SU-DHL-6 (cell line): ENCODE data around the gene NSDHL.

Experiments used
- H2AFZ ChIP-seq: fragments of 200-600 bp; sonication (generic); 2 replicates; pipeline ENCODE4 v1.6.1; 2014; ENCODE audit warnings: low read depth, mild to moderate bottlenecking, moderate library complexity, mixed read lengths, antibody characterized with exemption, low read length; ENCODE audit not compliant: severe bottlenecking
- H3F3A ChIP-seq: fragments of 200-600 bp; shearing (Covaris generic); 2 replicates; pipeline ENCODE4 v1.6.0; 2016; ENCODE audit warnings: antibody characterized with exemption, mild to moderate bottlenecking; ENCODE audit not compliant: insufficient read depth
- H3K27ac ChIP-seq: fragments of 200-600 bp; sonication (generic); 2 replicates; pipeline ENCODE4 v1.5.1; 2016; ENCODE audit warnings: low read depth, mild to moderate bottlenecking, low read length, moderate library complexity, mixed read lengths
- H3K27me3 ChIP-seq: fragments of 200-600 bp; sonication (generic), shearing (Covaris generic); 2 replicates; pipeline ENCODE4 v1.6.0; 2014; ENCODE audit warnings: mild to moderate bottlenecking, low read length
- H3K36me3 ChIP-seq: fragments of 200-600 bp; sonication (generic); 2 replicates; pipeline ENCODE4 v1.6.1; 2014; ENCODE audit warnings: mild to moderate bottlenecking, low read length, mixed read lengths
- H3K4me2 ChIP-seq: fragments of 300-600, 200-600 bp; shearing (Covaris generic), sonication (generic); 2 replicates; pipeline ENCODE4 v1.6.0; 2014; ENCODE audit warnings: low read length, low read depth, mild to moderate bottlenecking; ENCODE audit not compliant: poor library complexity, severe bottlenecking
- H3K4me3 ChIP-seq: fragments of 200-600 bp; sonication (generic); 2 replicates; pipeline ENCODE4 v1.5.1; 2014; ENCODE audit warnings: antibody characterized with exemption, low read length, mild to moderate bottlenecking, mixed read lengths; ENCODE audit not compliant: insufficient read depth, poor library complexity, severe bottlenecking
- H3K79me2 ChIP-seq: fragments of 200-600 bp; sonication (generic); 2 replicates; pipeline ENCODE4 v1.6.1; 2014; ENCODE audit warnings: mild to moderate bottlenecking, low read length, moderate library complexity; ENCODE audit not compliant: insufficient read depth
- H3K9ac ChIP-seq: fragments of 200-600 bp; sonication (generic); 2 replicates; pipeline ENCODE4 v1.7.0; 2014; ENCODE audit warnings: mild to moderate bottlenecking, low read length
- H3K9me2 ChIP-seq: fragments of 200-600 bp; sonication (generic); replicated peaks from 2 replicates; pipeline ENCODE4 v1.6.1; 2014; ENCODE audit warnings: low read length; ENCODE audit not compliant: insufficient read depth
- H3K9me3 ChIP-seq: fragments of 200-600 bp; sonication (generic); 2 replicates; pipeline ENCODE4 v1.6.1; 2014; ENCODE audit warnings: low read length, mixed read lengths; ENCODE audit not compliant: insufficient read depth
- H4K20me1 ChIP-seq: fragments of 200-600 bp; sonication (generic); 2 replicates; pipeline ENCODE4 v1.6.1; 2014; ENCODE audit warnings: low read depth, mild to moderate bottlenecking, antibody characterized with exemption, low read length, moderate library complexity, mixed read lengths
- EZH2phosphoT487 ChIP-seq: fragments of 200-600 bp; sonication (generic), shearing (Covaris generic); conservative IDR thresholded peaks from 2 replicates; pipeline ENCODE4 v1.6.1; 2018; ENCODE audit warnings: mild to moderate bottlenecking, antibody characterized with exemption, low read length, moderate library complexity, mixed read lengths
- TF ChIP-seq, protein P1 (sequence below): fragments of 200-600 bp; sonication (generic); IDR thresholded peaks from one replicate; pipeline ENCODE4 v1.5.1; 2017; ENCODE audit warnings: antibody characterized with exemption, mild to moderate bottlenecking, low read length, moderate library complexity; ENCODE audit not compliant: insufficient read depth, poor library complexity, severe bottlenecking

The NSDHL gene

DNA sequence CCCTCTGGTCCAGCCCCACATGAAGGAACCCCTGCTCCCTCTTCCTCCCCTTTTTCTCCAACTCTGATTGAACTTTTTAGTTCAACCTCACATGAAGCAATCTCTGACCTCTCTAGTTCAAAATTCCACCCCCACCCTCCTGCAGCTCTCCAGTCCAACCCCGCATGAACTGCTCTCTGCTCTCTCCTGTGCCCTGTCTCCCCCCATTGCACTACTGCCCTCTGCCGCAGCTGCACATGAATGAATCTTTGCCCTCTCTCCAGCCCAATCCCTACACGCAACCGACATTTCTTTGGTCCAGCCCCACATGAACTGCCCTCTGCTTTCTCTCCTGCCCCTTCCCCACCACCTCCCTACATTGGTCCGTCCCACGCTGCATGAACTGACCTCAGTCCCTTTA is 7.2 kb upstream of the NSDHL start:
- Histone ChIP-seq H3K9me3 (no peaks in the 10 kb centered on the region), H3K36me3 (no peaks in the 10 kb centered on the region), H2AFZ (no peak overlapping the region), H3K27me3 (no peaks in the 10 kb centered on the region), H3K79me2 (no peaks in the 10 kb centered on the region), H3K4me2 (no peak overlapping the region), H3K27ac (no peak overlapping the region), H4K20me1 (no peaks in the 10 kb centered on the region), H3K4me3 (no peak overlapping the region), H3K9me2 (no peaks in the 10 kb centered on the region), H3K9ac (no peak overlapping the region), H3F3A (no peaks in the 10 kb centered on the region)
- TF ChIP-seq, protein P1, sequence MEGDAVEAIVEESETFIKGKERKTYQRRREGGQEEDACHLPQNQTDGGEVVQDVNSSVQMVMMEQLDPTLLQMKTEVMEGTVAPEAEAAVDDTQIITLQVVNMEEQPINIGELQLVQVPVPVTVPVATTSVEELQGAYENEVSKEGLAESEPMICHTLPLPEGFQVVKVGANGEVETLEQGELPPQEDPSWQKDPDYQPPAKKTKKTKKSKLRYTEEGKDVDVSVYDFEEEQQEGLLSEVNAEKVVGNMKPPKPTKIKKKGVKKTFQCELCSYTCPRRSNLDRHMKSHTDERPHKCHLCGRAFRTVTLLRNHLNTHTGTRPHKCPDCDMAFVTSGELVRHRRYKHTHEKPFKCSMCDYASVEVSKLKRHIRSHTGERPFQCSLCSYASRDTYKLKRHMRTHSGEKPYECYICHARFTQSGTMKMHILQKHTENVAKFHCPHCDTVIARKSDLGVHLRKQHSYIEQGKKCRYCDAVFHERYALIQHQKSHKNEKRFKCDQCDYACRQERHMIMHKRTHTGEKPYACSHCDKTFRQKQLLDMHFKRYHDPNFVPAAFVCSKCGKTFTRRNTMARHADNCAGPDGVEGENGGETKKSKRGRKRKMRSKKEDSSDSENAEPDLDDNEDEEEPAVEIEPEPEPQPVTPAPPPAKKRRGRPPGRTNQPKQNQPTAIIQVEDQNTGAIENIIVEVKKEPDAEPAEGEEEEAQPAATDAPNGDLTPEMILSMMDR, result no peak
- no peak for TF ChIP-seq EZH2phosphoT487

DNA sequence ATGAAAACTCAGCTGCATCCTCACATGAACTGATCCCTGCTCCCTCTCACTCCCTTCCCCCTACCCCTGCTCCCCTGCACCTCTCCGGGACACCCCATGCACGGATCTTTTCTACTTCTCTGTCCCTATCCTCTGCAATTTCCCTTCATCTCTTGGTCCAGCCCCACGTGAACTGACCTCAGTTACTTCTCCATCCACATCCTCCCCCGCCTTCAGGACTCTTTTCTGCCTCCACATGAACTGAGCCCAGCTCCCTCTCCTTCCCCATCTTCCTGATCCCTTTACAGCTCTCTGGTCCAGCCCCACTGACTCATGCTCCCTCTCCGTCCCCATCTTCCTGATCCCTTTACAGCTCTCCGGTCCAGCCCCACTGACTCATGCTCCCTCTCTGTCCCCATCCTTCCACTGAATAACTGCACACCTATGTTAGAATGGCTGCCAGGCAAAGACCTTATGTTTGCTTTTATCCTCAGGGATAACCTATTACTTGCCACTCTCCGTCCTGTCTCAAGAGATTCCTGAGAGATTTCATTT is 6.0 kb upstream of the NSDHL start:
- Histone ChIP-seq H3K4me2 (no peak overlapping the region), H3F3A (no peaks in the 10 kb centered on the region), H3K27me3 (no peaks in the 10 kb centered on the region), H3K4me3 (no peak overlapping the region), H3K9ac (no peak overlapping the region), H3K36me3 (no peaks in the 10 kb centered on the region), H3K9me3 (no peaks in the 10 kb centered on the region), H3K9me2 (no peaks in the 10 kb centered on the region), H2AFZ (no peak overlapping the region), H3K27ac (no peak overlapping the region), H3K79me2 (no peaks in the 10 kb centered on the region), H4K20me1 (no peaks in the 10 kb centered on the region)
- TF ChIP-seq, protein P1, result no peak
- TF ChIP-seq EZH2phosphoT487, result no peak

- Histone ChIP-seq H3K9ac (peak overlapping the region; percentile 84), H3K9me3 (no peaks in the 10 kb centered on the region), H4K20me1 (no peaks in the 10 kb centered on the region), H2AFZ (peak overlapping the region; percentile 17), H3K9me2 (no peaks in the 10 kb centered on the region), H3K36me3 (no peaks in the 10 kb centered on the region), H3K79me2 (peaks cover 28% of the 10 kb centered on the region; the same call in 1 of the 2 replicates), H3K4me3 (peak overlapping the region; percentile 89), H3F3A (no peaks in the 10 kb centered on the region), H3K4me2 (peak overlapping the region; percentile 78), H3K27me3 (no peaks in the 10 kb centered on the region), H3K27ac (0 out of 2 replicates have a peak overlapping the region, but pooled peaks have one; percentile 23)
- TF ChIP-seq, protein P1, result no peak
- TF ChIP-seq EZH2phosphoT487, result no peak
Observed at GRCh38 chrX:152831391-152831790, 528 bp downstream of the NSDHL start.
